ENCODE results near the gene POU4F2. TPM values are rescaled to one million over a fixed set of nuclear protein-coding genes. Genes with fewer than 3 reads are reported as not detected.

The POU4F2 gene
- total RNA-seq, 1 experiment from 2014 or later: not detected

GRCh38 chr4:146639506-146639932 lies 826 bp downstream of the POU4F2 start:
- H3K27me3 ChIP-seq (ENCODE audit: insufficient read depth, low read length): peaks cover 4% of the 10 kb centered on the region; the same call in 1 of the 2 replicates
- H3K9me2 ChIP-seq (ENCODE audit: insufficient read depth): no peaks in the 10 kb centered on the region; the same call in 1 of the 2 replicates
- no TSS peak for BruUV-seq (replicated peaks)
- intact Hi-C loops (cut with micrococcal nuclease): no loop called here
- H3K36me3 ChIP-seq (ENCODE audit: control insufficient read depth in 1 of 2, insufficient read depth in 2 of 2, low read length in 2 of 2): no peaks in the 10 kb centered on the region
- H3K27ac ChIP-seq (ENCODE audit: low read depth, low read length): no peak overlapping the region
- no peak overlapping the region for H2AFZ ChIP-seq (ENCODE audit: low read depth, low read length, poor library complexity, severe bottlenecking)
- no peak overlapping the region for H3K4me2 ChIP-seq (ENCODE audit: low read length)
- ChIA-PET RAD21 (ENCODE audit: low non-redundant PET in 1 of 2, low total read pairs in 2 of 2, uncharacterized antibody in 2 of 2, unreplicated experiment in 2 of 2) (no interaction called here), POLR2A (no interaction called here), CTCF (no interaction called here)
- TF ChIP-seq CEBPB (IDR thresholded peaks at IDR 0.05; ENCODE audit: low read depth) (no peak), ZNF274 (IDR thresholded peaks at IDR 0.05; ENCODE audit: low read depth, low read length) (no peak), JUND (IDR thresholded peaks at IDR 0.05) (no peak), SP1 (IDR thresholded peaks at IDR 0.05; ENCODE audit: low read depth) (no peak), FOSL1 (IDR thresholded peaks at IDR 0.05; ENCODE audit: low read depth) (no peak), ZFX (IDR thresholded peaks at IDR 0.05) (no peak), EZH2 (IDR thresholded peaks at IDR 0.05) (no peak), SIN3A (IDR thresholded peaks at IDR 0.05; ENCODE audit: low read depth) (no peak), YY1 (IDR thresholded peaks at IDR 0.05; ENCODE audit: extremely low read depth, insufficient replicate concordance, low read depth, low read length) (no peak), ELF1 (IDR thresholded peaks at IDR 0.05; ENCODE audit: borderline replicate concordance, low read depth) (no peak), REST (IDR thresholded peaks at IDR 0.05; ENCODE audit: low read depth) (no peak), CBX3 (IDR thresholded peaks at IDR 0.05; ENCODE audit: low read depth) (no peak), RAD21 (IDR thresholded peaks at IDR 0.05; ENCODE audit: low read depth) (no peak)
- TF ChIP-seq, protein P1, sequence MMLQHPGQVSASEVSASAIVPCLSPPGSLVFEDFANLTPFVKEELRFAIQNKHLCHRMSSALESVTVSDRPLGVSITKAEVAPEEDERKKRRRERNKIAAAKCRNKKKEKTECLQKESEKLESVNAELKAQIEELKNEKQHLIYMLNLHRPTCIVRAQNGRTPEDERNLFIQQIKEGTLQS (IDR thresholded peaks at IDR 0.05): no peak
- TF ChIP-seq, protein P2, sequence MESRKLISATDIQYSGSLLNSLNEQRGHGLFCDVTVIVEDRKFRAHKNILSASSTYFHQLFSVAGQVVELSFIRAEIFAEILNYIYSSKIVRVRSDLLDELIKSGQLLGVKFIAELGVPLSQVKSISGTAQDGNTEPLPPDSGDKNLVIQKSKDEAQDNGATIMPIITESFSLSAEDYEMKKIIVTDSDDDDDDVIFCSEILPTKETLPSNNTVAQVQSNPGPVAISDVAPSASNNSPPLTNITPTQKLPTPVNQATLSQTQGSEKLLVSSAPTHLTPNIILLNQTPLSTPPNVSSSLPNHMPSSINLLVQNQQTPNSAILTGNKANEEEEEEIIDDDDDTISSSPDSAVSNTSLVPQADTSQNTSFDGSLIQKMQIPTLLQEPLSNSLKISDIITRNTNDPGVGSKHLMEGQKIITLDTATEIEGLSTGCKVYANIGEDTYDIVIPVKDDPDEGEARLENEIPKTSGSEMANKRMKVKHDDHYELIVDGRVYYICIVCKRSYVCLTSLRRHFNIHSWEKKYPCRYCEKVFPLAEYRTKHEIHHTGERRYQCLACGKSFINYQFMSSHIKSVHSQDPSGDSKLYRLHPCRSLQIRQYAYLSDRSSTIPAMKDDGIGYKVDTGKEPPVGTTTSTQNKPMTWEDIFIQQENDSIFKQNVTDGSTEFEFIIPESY (IDR thresholded peaks at IDR 0.05; ENCODE audit: extremely low read depth, insufficient replicate concordance, low read length): no peak
- ATAC-seq: no peak
- H3K9me3 ChIP-seq (ENCODE audit: control insufficient read depth in 1 of 2, insufficient read depth in 1 of 2, low read depth in 1 of 2, low read length in 2 of 2): no peaks in the 10 kb centered on the region
- H3K4me1 ChIP-seq (ENCODE audit: control insufficient read depth in 1 of 2, insufficient read depth in 2 of 2, low read length in 2 of 2): no peaks in the 10 kb centered on the region
- H4K20me1 ChIP-seq (ENCODE audit: insufficient read depth): no peaks in the 10 kb centered on the region
- no peak for DNase-seq (ENCODE audit: low read depth, low spot score)
- H3K9ac ChIP-seq (ENCODE audit: low read length): no peak overlapping the region
- H3K79me2 ChIP-seq (ENCODE audit: insufficient read depth, low read length): no peaks in the 10 kb centered on the region
- H3K4me3 ChIP-seq (replicated peaks in 1 of 2; ENCODE audit: low read depth in 1 of 2, low read length in 2 of 2): no peak overlapping the region

Measured in HCT116 (cell line).